HepG2 (cell line): ENCODE results near the gene TXNRD2. TPM values are rescaled to one million over a fixed set of nuclear protein-coding genes. Genes with fewer than 3 reads are reported as not detected.

Experiments
- ATAC-seq: fragments of 200-7000 bp; cut with Tn5 transposase; 3 replicates; pipeline ENCODE4 v1.9.1; 2020; ENCODE audit warnings: mild to moderate bottlenecking, moderate library complexity
- BruUV-seq: library from RNA; stranded (reverse); fragments of 400-500 nt; replicated peaks from 2 replicates; lab custom pipeline; 2021; lab: Mats Ljungman, UMichigan
- CTCF ChIA-PET: fragments of 300-600 bp; formaldehyde crosslinking; extraction: SDS; loops from one replicate; lab custom pipeline; 2021; ENCODE audit warnings: low total read pairs, inconsistent platforms, low intra/inter-chr PET ratio; lab: Yijun Ruan, JAX
- POLR2A ChIA-PET: fragments of 350-600 bp; sonication (Branson Sonifier 250); formaldehyde crosslinking; loops from one replicate; lab custom pipeline; 2020; ENCODE audit warnings: antibody characterized with exemption, inconsistent platforms; lab: Yijun Ruan, JAX
- DNase-seq: peaks from one replicate; pipeline ENCODE4 v3.0.0-alpha.2; 2015; ENCODE audit warnings: low spot score
- FAIRE-seq: peaks from 3 replicates; lab custom pipeline; 2011; peaks lifted over from hg19 to GRCh38; lab: Jason Lieb, UNC
- H2AFZ ChIP-seq: one replicate; pipeline ENCODE4 v1.6.1; 2011; ENCODE audit warnings: low read length, inconsistent platforms
- H3K27ac ChIP-seq: fragments of 300-600 bp; 3 replicates; pipeline ENCODE4 v1.8.0; 2011; ENCODE audit warnings: mixed run types, mild to moderate bottlenecking, mixed read lengths, low read length, inconsistent platforms; ENCODE audit not compliant: insufficient read depth; ENCODE audit errors: extremely low read length
- H3K27me3 ChIP-seq, 2 experiments: fragments of 200-600 bp in 1 of 2; 2 replicates in 1 of 2; 3 replicates in 1 of 2; pipeline versions ENCODE4 v1.6.0 to v1.8.0; 2011; ENCODE audit warnings: low read length in 2 of 2, mild to moderate bottlenecking in 2 of 2, moderate library complexity in 2 of 2, inconsistent platforms in 1 of 2; ENCODE audit not compliant: insufficient read depth in 2 of 2, control insufficient read depth in 1 of 2
- H3K36me3 ChIP-seq, 2 experiments: fragments of 200-600 bp in 1 of 2; replicated peaks in 1 of 2; 2 replicates in 1 of 2; 3 replicates in 1 of 2; pipeline versions ENCODE4 v1.5.1 to v1.8.0; 2011; ENCODE audit warnings: low read length in 2 of 2, inconsistent platforms in 1 of 2; ENCODE audit not compliant: insufficient read depth in 2 of 2, control insufficient read depth in 1 of 2
- H3K4me1 ChIP-seq: 2 replicates; pipeline ENCODE4 v1.5.1; 2012; ENCODE audit warnings: low read length, inconsistent platforms; ENCODE audit not compliant: insufficient read depth
- H3K4me2 ChIP-seq: 2 replicates; pipeline ENCODE4 v1.6.0; 2011; ENCODE audit warnings: low read depth, low read length, inconsistent platforms
- H3K4me3 ChIP-seq, 3 experiments: fragments of 200-600 bp in 1 of 3; sonication (generic), shearing (Covaris generic) in 1 of 3; replicated peaks in 1 of 3; 2 replicates each; pipeline ENCODE4 v1.5.1; 2011 to 2016; ENCODE audit warnings: low read length in 3 of 3, inconsistent platforms in 2 of 3, low read depth in 2 of 3, mild to moderate bottlenecking in 2 of 3, control low read depth in 1 of 3, mixed read lengths in 1 of 3; ENCODE audit not compliant: insufficient read depth in 1 of 3
- H3K79me2 ChIP-seq: one replicate; pipeline ENCODE4 v1.6.1; 2011; ENCODE audit warnings: low read length, inconsistent platforms; ENCODE audit not compliant: insufficient read depth
- H3K9ac ChIP-seq: 2 replicates; pipeline ENCODE4 v1.6.0; 2011; ENCODE audit warnings: mild to moderate bottlenecking, low read depth, low read length, inconsistent platforms; ENCODE audit not compliant: insufficient read depth
- H3K9me3 ChIP-seq: 2 replicates; pipeline ENCODE4 v1.5.1; 2012; ENCODE audit warnings: mild to moderate bottlenecking, low read length
- H4K20me1 ChIP-seq: 2 replicates; pipeline ENCODE4 v1.6.0; 2011; ENCODE audit warnings: inconsistent platforms, mild to moderate bottlenecking, low read length, moderate library complexity; ENCODE audit not compliant: insufficient read depth
- CTCF ChIP-seq: sonication (generic); formaldehyde crosslinking; IDR thresholded peaks from 2 replicates; pipeline ENCODE4 v1.5.0; 2020; ENCODE audit warnings: mild to moderate bottlenecking, missing genetic modification reagents, moderate library complexity
- ELK4 ChIP-seq: sonication (generic); formaldehyde crosslinking; IDR thresholded peaks from 2 replicates; pipeline ENCODE4 v1.9.0; 2021; ENCODE audit warnings: missing genetic modification reagents, borderline replicate concordance
- HNRNPK ChIP-seq: fragments of 200-400 bp; formaldehyde crosslinking; IDR thresholded peaks from 2 replicates; pipeline ENCODE4 v1.6.1; 2018; ENCODE audit warnings: low read length, low read depth, moderate library complexity, mild to moderate bottlenecking; ENCODE audit not compliant: poor library complexity, severe bottlenecking
- MTA3 ChIP-seq: sonication (generic); formaldehyde crosslinking; IDR thresholded peaks from 2 replicates; pipeline ENCODE4 v1.4.0; 2020; ENCODE audit warnings: missing genetic modification reagents
- MYC ChIP-seq: sonication (generic); formaldehyde crosslinking; IDR thresholded peaks from 2 replicates; pipeline ENCODE4 v1.9.0; 2021; ENCODE audit warnings: missing genetic modification reagents, borderline replicate concordance
- NR0B2 ChIP-seq: sonication (generic); formaldehyde crosslinking; IDR thresholded peaks from 2 replicates; pipeline ENCODE4 v1.4.0; 2020; ENCODE audit warnings: mild to moderate bottlenecking, missing genetic modification reagents
- PLRG1 ChIP-seq: fragments of 450-650 bp; conservative IDR thresholded peaks from 2 replicates; pipeline ENCODE4 v1.6.1; 2016
- SRY ChIP-seq: sonication (generic); formaldehyde crosslinking; IDR thresholded peaks from 2 replicates; pipeline ENCODE4 v1.8.0; 2022; ENCODE audit warnings: mild to moderate bottlenecking, missing genetic modification reagents
- ZBTB10 ChIP-seq: sonication (generic); formaldehyde crosslinking; IDR thresholded peaks from 2 replicates; pipeline ENCODE4 v1.4.0; 2020; ENCODE audit warnings: missing genetic modification reagents, borderline replicate concordance
- ZNF138 ChIP-seq: sonication (generic); formaldehyde crosslinking; IDR thresholded peaks from 2 replicates; pipeline ENCODE4 v1.5.0; 2020; ENCODE audit warnings: mild to moderate bottlenecking, low read depth, missing genetic modification reagents
- ZNF224 ChIP-seq: sonication (generic); formaldehyde crosslinking; IDR thresholded peaks from 2 replicates; pipeline ENCODE4 v1.5.0; 2020; ENCODE audit warnings: mild to moderate bottlenecking, missing genetic modification reagents
- ZNF687 ChIP-seq: sonication (generic); formaldehyde crosslinking; IDR thresholded peaks from 2 replicates; pipeline ENCODE4 v1.5.1; 2020; ENCODE audit warnings: mild to moderate bottlenecking, missing genetic modification reagents, moderate library complexity
- WGBS: methylation state at CpG from one replicate; pipeline ENCODE4 v1.1.6; 2017; ENCODE audit warnings: low lambda C conversion rate; 5-methylcytosine and 5-hydroxymethylcytosine counted together
- in situ Hi-C: cut with HindIII; loops from 2 replicates; pipeline ENCODE4 v1.10.0; 2017; ENCODE audit warnings: low pct_unique_long_range_greater_than_20kb; ENCODE audit not compliant: extremely low pct_ligation_motif_present
- intact Hi-C: fragments of 100-400 bp; cut with micrococcal nuclease; formaldehyde crosslinking; loops from one replicate; pipeline ENCODE4 v1.10.0; 2022; ENCODE audit not compliant: unreplicated experiment
- polyA plus RNA-seq, 8 experiments: library from polyadenylated mRNA; depleted of rRNA in 3 of 8; stranded (reverse) in 7 of 8; unstranded in 1 of 8; fragments of >200 nt; fragmentation: Illumina TruSeq in 4 of 8; extraction: Trizol in 4 of 8; gene quantifications; 2 replicates each; pipeline versions ENCODE4 v1.2.1 to v1.2.3, GENCODE V29; 2011 to 2016; ENCODE audit warnings: low read depth in 4 of 8, missing spikeins in 1 of 8, mixed read lengths in 1 of 8; ENCODE audit not compliant: insufficient read depth in 1 of 8
- total RNA-seq, 5 experiments: library from RNA; depleted of rRNA; stranded (reverse); fragments of >200 nt; fragmentation: Illumina TruSeq; extraction: Trizol; gene quantifications; 2 replicates each; pipeline ENCODE4 v1.2.3, GENCODE V29; 2016; ENCODE audit warnings: low read depth in 1 of 5

The TXNRD2 gene
- total and polyA plus RNA-seq, 2 of the 13 experiments (the other 11 are each of a cell fraction or from before 2014, with no cell fraction given): 17.5 to 18.6 TPM

GRCh38 chr22:19912271-19912999, 29.2 kb downstream of the TXNRD2 start:
- H4K20me1 ChIP-seq: no peaks in the 10 kb centered on the region; the same call in 1 of the 2 replicates
- H3K9ac ChIP-seq: no peak overlapping the region
- POLR2A ChIA-PET: interaction anchor here (1.5 kb wide), 1 partner anchor 30 kb away, joined by 4 read pairs; no protein-coding TSS in a partner anchor
- TF ChIP-seq MYC (CRISPR knock-in tag) (no peak), ZNF224 (CRISPR knock-in tag) (no peak), SRY (CRISPR knock-in tag) (no peak), ZNF138 (CRISPR knock-in tag) (no peak), ZBTB10 (CRISPR knock-in tag) (no peak), MTA3 (CRISPR knock-in tag) (no peak), PLRG1 (no peak), NR0B2 (CRISPR knock-in tag) (no peak), CTCF (CRISPR knock-in tag) (peak; percentile 34; the same call in 1 of the 2 replicates), ZNF687 (CRISPR knock-in tag) (0 out of 2 replicates have a peak, but pooled peaks have one; percentile 8), HNRNPK (no peak), ELK4 (CRISPR knock-in tag) (no peak)

More at GRCh38 chr22:19912271-19912999, 29.2 kb downstream of the TXNRD2 start:
- Histone ChIP-seq H3K36me3 (peaks cover 22 to 59% of the 10 kb centered on the region in 2 experiments; a peak in 4 of 5 replicates), H3K79me2 (no peaks in the 10 kb centered on the region), H3K27ac (no peak overlapping the region), H2AFZ (no peak overlapping the region), H3K4me2 (no peak overlapping the region), H3K9me3 (0 out of 2 replicates have a peak, but pooled peaks cover 4% of the 10 kb centered on the region), H3K4me3 (no peak overlapping the region), H3K27me3 (no peaks in the 10 kb centered on the region), H3K4me1 (peaks cover 10% of the 10 kb centered on the region)
- CTCF ChIA-PET: no interaction called here
- WGBS: 84% methylated on average over 9 of the region's 20 CpGs
- intact Hi-C loops (no loop called here), in situ Hi-C loops (loop anchor here (10.0 kb wide), 1 partner anchor 158 kb away; no protein-coding TSS in a partner anchor)
- no peak for FAIRE-seq
- no TSS peak for BruUV-seq
- peak; percentile 56 for ATAC-seq
- DNase-seq: no peak
